HG02610 (cell line): ENCODE results near the gene MSH2.
A peak's percentile ranks its signal among the peaks of the same experiment; 100 is the strongest.
"Not testable (repeated sequence)": the region's sequence is repeated elsewhere in the genome, so short reads cannot be mapped to it uniquely, and the experiment has no call there.

Experiments
- ATAC-seq: cut with Tn5 transposase; IDR thresholded peaks from one replicate; pipeline ENCODE4 v1.9.1; 2021; ENCODE audit warnings: mild to moderate bottlenecking, moderate library complexity; ENCODE audit not compliant: unreplicated experiment

MSH2 gene

DNA sequence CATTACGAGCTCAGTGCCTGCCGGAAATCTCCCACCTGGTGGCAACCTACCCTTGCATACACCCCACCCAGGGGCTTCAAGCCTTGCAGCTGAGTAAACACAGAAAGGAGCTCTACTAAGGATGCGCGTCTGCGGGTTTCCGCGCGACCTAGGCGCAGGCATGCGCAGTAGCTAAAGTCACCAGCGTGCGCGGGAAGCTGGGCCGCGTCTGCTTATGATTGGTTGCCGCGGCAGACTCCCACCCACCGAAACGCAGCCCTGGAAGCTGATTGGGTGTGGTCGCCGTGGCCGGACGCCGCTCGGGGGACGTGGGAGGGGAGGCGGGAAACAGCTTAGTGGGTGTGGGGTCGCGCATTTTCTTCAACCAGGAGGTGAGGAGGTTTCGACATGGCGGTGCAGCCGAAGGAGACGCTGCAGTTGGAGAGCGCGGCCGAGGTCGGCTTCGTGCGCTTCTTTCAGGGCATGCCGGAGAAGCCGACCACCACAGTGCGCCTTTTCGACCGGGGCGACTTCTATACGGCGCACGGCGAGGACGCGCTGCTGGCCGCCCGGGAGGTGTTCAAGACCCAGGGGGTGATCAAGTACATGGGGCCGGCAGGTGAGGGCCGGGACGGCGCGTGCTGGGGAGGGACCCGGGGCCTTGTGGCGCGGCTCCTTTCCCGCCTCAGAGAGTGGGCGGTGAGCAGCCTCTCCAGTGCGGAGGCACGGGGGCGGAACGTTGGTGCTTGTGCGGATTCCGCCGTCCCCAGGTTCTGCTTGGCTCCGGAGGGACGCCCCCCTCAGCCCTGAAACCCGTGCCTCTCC lies at the start of gene MSH2:
Gene MSH2 (plus strand): TSS at position 352 of the 804 bp plus-strand sequence. CDS start 36 bp downstream, at position 388.
- ATAC-seq, result peak; percentile 95

DNA sequence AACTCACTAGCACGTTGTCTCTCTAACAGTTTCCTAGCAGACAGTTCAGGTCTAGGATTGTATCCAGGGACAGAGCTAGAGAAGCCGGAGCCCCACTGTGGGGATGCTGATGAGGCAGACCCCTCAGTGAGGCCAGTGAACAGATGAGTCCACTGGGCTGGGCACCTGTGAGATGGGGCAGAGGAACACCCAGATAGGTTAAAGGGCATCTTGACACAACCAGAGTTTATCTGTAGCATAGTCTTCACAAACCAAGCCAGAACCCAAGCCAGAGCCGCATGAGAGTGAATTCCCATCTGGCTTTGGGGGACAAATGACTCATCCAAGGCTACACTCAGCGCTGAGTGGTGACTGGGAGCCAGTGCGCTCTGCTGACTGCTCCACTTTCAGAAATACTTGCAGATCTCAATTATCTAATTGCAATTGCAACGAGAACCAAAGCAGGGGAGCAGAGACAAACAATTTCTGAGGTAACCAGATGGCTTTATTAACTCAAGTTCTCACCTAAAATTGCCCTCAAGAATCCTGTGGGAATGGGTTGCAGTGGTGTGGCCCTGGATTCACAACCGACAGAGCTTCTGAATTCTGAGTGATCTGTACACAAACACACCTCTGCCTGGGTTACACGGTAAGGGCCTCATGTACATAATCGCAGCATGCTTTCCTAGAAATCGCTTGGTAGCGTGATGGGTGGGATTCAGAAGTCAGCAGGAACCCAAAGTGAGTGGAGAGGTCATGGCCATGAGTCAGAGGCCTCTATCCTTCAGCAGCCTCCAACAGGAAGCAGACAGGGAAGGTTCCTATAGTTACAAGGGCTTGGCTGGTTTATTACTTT lies 48.7 kb upstream of the MSH2 start:
- no peak for ATAC-seq

DNA sequence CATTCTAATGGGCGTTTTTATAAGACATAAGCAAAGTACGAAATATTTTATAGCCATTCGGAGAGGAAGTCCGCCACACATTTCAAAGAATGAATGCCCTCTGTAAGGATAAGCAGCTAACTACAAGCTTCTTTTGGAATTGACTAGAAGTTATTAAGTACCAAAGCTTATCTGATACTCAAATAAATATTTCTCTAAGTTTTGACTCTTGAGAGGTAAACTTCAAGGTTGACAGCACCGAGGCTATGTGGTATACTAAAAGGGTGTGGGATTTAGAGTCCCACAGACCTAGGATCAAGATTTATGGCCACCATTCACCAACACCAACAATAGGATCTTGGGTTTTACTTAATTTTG lies 48.1 kb upstream of the MSH2 start:
- ATAC-seq, result no peak

DNA sequence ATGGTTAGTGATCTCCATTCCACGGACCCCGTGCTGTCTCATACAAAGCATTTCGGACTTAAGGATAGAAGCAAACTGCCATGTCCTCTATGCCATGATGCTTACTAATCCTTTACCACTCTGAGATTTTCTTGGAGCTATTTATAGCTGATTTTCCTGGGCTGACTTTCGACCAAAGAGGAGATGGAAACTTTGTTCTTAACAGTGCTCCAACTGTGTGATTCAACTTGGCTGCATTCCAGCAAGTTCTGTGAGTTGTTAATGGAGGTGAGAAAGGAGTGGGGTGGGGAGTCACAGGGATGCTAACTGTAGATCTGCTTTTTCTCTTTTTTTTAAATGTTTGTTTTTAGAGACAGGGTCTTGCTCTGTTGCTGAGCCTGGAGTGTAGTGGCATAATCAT lies 45.5 kb upstream of the MSH2 start:
- no peak for ATAC-seq

DNA sequence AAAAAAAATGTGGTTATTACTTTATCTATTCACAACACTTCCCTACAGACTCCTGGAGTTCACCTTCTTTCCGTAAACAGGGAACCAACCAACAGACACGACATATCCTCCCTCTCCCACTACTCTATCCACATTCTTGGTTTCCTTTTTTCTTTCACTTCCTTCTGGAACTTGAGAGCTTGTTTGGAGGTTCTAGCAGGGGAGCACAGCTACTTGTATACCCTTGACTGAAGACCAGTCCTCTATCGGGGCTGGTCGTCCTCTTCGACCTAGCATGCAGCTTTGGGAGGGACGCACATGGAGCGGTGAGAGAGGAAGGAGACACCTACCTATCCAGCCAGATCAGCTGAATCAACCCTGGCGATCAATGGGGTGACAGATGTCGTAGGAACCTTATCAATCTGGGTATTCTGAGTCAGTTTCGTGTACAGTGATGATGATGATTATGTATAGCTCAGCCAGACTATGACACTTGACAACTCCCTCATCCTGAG lies 43.5 kb upstream of the MSH2 start:
- no peak for ATAC-seq

DNA sequence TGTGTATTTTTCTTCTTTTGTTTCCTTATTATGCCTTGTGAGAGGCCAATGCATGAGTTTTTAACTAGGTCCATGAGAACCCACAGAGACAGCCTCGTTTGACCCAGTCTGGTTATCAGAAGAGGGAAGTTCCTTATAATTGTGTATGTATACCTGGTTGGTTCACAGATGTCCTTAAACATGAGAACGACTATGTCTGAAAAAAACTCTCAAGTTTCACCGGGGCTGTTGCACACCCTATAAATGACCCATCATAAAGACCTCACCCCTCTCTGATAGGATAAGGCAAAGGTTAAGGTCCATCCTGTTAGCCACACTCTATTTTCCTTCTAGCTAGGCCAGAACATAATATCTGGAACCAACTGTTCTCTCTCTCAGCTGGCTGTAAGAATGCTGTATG lies 42.7 kb upstream of the MSH2 start:
- no peak for ATAC-seq

DNA sequence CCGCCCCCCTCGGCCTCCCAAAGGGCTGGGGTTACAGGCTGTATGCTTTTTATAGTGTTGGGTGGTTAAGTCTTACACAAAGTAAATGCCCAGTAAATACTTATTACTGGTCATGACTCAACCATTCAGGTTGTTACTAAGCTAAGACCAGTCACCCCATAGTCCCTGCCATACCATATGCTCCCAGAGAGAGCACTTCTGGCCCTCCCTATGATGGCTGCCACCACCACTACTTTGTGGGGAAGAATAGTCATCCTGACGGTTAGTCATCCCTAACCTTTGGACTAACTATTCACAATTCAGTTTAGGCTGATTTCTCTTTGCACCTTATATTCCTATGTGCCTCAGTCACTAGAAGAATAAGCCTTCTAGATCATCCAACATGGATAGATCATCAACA lies 42.0 kb upstream of the MSH2 start:
- no peak for ATAC-seq

DNA sequence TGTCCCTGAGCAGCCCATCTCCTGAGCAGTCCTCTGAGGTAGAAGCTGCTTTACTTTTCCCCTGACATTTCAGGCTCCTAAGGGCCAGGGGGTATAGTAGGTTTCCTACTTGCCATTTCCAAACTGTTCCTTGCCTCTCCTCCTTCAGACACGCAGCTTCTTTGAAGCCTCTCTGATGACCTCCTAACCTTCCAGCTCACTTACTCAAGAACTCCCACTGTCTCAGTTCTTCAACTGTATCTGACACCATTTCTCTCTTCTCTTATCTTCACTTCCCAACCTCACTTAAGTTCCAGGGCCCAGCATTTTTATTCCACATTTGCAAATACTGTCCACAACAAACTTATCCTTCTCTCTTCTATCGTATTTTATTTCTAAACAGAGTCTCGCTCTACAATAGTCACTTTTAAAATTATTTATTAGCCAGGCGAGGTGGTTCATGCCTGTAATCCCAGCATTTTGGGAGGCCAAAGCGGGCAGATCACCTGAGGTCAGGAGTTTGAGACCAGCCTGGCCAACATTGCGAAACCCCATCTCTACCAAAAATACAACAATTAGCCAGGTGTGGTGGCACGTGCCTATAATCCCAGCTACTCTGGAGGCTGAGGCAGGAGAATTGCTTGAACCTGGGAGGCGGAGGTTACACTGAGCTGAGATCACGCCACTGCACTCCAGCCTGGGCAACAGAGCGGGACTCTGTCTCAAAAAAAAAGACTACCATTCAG lies 41.3 kb upstream of the MSH2 start:
- not testable (repeated sequence) for ATAC-seq

DNA sequence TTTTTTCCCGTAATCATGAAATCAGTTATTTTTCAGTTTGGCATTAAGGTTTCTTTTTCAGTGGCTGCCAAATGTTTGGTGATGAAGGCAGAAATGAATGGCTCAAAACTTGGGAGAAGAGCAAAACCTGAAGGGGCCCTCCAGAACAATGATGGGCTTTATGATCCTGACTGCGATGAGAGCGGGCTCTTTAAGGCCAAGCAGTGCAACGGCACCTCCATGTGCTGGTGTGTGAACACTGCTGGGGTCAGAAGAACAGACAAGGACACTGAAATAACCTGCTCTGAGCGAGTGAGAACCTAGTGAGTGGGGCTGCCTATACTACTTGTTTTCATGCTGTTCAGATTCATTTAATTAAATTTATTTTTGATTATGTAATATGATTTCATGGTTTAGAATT lies 29.2 kb upstream of the MSH2 start:
- ATAC-seq, result no peak

DNA sequence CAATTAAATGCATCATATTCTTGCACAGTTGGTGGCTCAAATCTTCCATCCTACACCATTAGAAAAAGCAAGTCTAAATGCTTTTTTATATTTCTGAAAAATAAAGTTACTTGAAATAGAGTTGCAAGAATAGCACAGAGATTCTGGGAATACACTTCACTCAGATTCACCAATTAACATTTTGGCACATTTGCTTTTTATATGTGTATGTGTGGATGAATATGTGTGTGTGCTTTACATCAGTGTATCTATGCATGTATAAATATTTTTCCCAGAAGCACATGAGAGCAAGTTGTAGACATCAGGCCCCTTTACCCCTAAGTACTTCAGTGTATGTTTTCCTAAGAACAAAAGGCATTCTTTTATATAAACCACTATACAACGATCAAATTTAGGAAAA lies 27.6 kb upstream of the MSH2 start:
- ATAC-seq, result no peak

DNA sequence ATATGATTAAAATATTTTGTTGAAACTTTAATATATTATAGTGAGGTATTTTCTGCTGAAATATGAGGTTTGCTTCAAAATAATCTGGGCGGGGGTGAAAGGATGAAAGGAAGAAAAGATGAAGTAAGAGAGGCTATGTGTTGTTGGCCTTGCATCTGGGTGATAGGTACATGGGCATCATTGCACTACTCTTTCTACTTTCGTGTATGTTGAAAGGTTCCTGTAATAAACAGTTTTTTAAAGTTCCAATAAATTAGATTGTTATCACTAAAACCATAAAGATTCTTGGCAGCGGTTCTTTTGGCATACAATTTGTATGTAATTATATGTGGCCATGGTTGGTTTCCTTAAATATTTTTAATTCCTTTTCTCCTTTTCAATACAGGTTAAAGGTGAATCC lies 23.6 kb upstream of the MSH2 start:
- ATAC-seq, result no peak

DNA sequence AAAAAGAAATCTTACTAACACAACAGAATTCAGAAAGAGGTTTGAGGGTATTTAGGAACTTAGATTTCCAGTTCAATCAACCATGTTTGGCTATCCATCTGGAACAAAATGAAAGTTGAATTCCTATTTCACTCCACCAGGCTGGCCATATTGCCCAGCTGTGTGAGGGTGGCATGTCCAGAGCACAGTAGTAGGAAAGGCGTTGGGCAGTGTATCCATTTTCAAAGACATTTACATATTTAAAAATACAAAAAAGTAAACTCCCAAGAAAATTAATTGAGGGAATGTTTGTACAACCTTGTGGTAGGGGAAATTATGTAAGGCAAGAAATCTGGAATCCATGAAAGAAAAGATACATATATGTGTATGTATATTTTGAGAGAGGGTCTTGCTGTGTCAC lies 21.5 kb upstream of the MSH2 start:
- ATAC-seq, result no peak

DNA sequence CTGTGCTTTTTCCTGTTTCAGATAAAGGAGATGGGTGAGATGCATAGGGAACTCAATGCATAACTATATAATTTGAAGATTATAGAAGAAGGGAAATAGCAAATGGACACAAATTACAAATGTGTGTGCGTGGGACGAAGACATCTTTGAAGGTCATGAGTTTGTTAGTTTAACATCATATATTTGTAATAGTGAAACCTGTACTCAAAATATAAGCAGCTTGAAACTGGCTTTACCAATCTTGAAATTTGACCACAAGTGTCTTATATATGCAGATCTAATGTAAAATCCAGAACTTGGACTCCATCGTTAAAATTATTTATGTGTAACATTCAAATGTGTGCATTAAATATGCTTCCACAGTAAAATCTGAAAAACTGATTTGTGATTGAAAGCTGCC lies 16.4 kb upstream of the MSH2 start:
- ATAC-seq, result no peak

DNA sequence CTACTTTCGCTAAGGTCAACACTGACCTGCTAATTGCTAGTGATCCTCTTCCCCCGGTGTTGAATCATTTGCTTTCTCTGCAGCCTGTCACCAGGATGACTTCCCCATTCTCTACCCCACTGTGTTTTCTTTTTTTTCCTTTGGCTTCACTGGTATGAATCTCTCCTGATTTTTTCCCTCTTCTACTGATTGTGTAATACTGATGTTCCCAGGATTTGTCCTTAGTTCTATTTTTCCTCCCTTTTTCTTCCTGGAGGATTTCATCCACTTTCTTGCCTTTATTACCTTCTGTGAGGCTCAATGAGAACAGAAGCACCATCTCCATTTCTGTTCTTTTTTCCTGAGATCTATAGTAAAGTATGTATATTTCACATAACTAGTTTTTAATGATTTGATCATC lies 14.1 kb upstream of the MSH2 start:
- no peak for ATAC-seq

DNA sequence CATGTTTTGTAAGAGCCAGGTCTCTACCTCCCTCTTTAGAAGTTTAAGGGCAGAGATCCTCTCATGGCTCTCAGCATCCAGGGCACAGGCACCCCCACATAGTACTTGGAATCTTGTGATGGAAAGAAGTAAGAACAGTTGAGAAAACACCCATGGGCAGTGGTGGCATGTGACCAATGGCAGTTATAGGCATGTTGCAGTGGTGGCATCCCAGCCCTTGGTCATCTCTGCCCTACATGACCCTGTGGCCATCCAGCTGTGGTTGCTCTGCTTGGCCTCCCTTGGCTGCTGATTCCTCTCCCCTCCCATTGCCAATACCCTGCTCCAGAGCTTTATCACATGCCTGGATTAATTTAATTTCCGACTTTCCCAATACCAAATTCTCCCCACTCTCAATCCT lies 13.3 kb upstream of the MSH2 start:
- ATAC-seq, result no peak

DNA sequence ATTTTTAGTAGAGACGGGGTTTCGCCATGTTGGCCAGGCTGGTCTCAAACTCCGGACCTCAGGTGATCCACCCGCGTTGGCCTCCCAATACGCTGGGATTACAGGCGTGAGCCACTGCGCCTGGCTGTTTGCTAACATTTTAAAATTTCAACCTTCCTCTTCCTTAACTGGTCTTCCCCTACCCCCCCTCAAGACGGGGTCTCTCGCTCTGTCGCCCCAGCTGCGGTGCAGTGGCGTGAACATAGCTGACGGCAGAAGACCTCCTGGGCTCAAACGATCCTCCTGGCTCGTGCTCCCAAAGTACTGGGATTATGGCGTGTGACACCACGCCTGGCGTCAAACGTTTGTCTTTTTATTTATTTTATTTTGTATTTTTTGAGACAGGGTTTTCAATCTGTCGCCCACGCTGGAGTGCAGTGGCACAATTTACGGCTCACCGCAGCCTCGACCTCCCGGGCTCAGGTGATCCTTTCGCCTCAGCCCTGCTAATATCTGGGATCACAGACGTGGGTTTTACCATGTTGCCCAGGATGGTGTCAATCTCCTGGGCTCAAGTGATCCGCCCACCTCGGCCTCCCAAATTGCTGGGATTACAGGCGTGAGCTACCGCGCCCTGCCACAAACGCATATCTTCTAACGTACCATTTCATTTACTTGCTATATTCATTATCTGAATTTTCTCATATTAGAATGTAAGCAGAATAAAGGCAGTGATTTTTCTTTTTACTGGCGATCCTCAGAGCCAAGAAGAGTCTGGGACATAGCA lies 984 bp upstream of the MSH2 start:
- ATAC-seq, result no peak

DNA sequence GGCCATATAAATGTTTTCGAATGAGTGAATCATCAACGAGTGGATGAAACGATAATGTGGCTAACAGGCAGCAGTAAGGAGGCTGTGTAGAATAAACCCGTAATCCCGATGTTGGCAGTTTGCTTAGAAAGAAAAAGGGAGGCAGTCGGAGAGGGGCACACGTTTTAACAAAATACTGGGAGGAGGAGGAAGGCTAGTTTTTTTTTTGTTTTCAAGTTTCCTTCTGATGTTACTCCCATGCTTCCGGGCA lies 476 bp upstream of the MSH2 start:
- ATAC-seq, result no peak

DNA sequence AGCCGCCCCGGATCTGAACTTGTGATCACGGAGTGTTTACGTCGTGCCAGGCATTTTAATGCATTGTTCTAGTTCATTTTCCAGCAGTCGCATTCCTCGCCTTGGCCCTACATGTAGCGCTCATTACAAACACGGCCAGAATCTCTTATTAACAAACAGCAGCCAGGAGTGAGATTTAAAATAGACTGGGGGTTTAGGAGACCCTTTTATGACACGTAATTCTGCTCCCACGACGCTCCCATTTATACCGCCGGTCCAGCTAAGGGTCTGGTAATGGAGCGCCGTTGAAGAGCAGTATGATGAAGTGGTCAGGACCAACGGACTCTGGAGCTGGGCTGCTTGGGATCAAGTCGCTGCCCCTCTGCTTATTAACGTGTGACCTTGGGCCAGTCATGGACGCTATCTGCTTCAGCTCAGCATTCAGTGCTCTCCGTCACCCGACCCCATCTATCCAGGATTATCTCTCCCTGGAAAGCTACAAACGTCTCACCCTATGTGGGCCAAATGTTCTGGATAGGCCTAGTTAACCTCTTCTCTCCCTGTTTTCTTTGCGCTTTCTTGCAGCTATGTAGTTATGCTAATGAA lies 745 bp downstream of the MSH2 start:
- ATAC-seq, result no peak

DNA sequence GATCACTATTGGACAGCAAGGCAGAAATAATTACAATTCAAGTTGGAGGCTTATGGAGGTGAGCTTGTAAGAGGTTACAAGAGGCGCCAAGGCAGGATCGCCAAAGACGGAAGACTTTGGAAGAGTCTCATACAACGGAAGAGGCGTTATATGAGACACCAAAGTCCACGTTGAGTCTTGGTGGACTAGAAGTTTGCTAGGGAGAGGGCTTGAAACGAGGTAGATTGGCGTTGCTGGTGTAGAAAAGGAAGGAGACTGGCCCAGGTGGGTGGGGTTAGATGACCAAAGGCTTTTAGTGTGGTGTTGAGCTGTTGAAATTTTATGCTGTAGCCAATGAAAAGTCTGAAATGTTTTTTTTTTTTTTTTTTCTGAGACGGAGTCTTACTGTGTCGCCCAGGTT lies 1.4 kb downstream of the MSH2 start:
- ATAC-seq, result no peak

DNA sequence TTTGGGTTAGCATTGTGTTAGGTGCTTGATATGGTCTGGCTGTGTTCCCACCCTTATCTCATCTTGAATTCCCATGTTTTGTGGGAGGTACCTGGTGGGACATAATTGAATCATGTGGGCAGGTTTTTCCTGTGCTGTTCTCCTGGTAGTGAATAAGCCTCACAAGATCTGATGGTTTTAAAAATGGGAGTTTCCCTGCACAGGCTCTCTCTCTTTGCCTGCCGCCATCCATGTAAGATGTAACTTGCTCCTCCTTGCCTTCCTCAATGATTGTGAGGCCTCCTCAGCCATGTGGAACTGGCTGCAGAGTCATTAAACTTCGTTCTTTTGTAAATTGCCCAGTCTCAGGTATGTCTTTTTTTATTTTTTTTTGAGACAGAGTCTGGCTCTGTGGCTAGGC lies 2.8 kb downstream of the MSH2 start:
- no peak for ATAC-seq
